NCI-H146 (cell line): ENCODE results near the gene HADH.
"Not testable (repeated sequence)": the region's sequence is repeated elsewhere in the genome, so short reads cannot be mapped to it uniquely, and the experiment has no call there.

Source experiments
- DNase-seq: peaks from one replicate; lab custom pipeline; 2025; lab: John Stamatoyannopoulos, UW

The HADH gene

DNA sequence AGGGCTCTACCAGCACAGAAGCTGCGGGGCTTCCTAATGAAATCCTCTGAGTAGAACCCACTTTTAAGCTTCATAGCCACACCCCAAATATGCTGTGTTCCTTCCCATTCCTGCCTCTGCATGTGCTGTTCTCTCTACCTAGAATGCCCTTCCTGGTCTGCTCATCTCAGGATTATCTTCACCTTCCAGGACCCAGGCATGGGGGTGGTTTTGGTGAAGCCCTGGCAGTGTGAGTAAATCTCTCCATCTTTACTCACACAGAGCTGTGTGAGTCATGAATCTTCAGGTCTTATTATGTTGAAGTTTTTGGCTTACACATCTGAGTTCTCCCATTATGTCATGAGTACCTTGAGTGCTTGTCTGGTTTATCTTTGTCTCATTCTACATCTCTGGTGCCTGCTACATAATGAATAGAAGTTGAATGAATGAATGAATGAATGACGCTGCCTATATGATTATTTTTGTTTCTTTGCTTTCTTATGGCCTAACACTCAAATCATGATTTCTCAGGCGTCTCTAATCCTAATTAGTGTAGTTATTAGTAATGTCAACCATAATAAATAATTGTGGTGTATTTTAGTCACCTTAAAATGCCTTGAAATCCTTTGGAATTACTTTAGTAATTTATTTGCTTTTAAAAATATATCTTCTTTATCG is 41.9 kb downstream of the HADH start:
- DNase-seq = no peak

DNA sequence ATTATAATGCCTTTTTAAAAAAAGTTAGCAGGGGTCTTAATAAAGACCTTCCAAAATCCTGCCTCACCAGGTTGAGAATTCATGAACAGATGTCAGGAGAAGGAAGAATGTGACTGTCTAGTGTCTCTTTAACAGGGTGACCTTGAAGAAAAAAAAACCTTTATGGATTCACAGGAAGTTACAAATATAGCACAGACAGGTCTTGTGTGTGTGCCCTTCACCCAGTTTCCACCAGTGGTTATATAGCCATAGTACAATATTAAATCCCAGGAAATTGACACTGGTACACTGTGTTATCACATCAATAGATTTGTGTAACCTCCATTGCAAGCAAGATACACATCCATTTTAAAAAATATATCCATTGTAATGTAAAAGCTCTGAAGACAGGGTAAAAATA is 43.7 kb downstream of the HADH start:
- no peak for DNase-seq

DNA sequence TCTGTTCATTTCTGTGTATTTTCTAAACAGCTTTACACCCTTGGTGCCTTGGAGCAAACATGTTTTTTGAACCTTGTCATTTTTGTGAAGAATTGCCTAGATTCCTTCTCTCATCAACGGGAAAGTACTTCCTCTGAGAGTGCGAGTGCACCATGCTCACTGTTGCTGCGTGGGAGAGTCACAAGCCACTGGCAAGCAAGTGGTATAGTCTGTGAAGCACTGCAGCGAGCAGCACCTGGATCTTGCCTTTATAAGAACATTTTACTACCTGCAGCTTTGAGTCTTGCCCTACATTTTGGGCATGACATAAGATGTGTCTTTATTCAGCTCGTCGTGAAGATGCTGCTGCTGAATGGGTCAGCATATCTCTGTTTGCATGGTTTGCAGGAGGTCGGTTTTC is 44.9 kb downstream of the HADH start:
- DNase-seq = no peak

DNA sequence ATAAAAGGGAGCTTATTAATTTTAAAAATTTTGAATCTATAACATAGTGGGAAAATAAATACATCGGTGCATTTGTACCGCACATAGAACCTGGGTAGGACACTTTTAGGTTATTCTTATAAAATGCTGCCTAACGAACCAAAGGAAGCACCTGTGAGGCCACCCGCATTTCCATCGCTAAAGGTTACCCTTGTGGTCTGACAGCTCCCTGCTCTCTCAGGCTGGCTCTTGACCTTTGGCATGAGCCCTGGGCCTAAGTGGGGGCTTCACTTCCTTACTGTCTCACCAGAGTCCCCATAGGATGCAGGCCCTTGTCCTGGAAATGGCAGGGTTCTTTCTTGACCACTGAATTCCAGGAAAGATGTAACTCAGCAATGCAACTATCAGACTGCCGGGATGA is 46.0 kb downstream of the HADH start:
- no peak for DNase-seq

DNA sequence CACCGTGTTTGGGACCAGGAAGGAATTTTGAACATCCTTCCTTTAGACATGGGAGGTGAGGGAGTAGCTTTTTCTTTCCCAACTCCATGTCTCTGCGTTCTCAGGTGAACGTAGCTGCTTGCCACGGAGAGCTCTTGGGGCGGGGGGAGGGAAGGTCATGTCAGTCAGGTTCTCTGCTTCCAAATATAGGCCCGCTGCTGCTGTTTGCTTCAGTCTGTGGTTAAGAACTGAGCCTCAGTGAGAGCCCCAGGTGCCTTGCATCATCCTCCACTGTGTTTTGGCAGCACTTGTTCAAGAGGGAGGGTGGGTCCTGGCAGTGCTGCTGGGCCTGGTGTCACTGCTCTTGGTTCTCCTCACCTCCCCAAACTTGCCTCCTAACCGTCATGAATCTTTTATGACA is 46.5 kb downstream of the HADH start:
- DNase-seq = no peak

DNA sequence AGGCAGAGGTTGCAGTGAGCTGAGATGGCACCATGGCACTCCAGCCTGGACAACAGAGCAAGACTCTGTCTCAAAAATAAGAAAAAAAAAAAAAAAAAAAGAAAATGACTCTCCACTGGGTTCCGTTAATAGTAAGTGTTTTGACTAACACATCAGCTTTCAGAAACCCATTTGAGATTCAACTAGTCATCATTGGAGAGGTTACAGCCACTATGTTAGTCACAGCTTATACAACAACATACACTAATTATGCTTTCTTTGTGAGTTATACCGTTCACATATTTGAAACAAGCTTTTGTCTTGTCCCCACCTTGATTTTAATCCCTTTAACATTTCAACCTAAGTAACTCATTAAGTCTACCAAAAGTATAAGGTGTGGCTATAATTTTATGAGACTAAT is 48.2 kb downstream of the HADH start:
- DNase-seq = no peak

DNA sequence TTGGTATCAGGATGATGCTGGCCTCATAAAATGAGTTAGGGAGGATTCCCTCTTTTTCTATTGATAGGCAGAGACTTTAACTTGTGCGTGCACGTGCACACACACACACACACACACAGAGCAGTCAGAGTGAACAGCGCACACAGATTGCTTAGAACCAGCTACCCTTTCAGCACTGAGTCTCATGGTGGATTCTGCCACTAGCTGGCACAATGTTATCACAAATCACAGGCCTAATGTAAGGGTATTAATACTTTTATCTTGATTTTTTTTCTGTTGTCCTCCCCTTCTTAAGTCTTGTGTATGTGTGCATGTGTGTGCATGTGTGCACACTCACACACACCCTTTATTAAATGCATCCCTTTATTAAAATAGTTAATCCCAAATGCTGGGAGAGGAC is 53.2 kb downstream of the HADH start:
- no peak for DNase-seq

DNA sequence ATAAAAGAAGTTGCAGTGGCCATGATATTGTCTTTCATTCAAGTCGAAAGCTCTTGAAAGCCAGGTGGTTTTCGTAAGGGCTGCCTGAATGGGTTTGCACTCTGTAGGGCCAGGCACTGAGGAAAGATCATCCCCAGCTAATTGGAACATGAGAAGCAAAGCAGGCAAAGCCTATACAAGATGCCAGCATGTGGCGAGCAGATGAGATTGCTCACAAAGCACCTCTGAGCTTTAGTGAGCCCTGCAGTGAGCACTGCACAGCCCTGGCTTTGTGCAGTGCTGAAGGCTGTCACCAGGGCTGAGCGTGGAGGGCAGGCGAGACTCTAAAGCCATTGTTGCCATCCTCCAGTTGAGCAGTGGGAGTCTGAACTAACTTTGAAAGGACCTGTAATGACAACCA is 53.8 kb downstream of the HADH start:
- peak; percentile 39 for DNase-seq

DNA sequence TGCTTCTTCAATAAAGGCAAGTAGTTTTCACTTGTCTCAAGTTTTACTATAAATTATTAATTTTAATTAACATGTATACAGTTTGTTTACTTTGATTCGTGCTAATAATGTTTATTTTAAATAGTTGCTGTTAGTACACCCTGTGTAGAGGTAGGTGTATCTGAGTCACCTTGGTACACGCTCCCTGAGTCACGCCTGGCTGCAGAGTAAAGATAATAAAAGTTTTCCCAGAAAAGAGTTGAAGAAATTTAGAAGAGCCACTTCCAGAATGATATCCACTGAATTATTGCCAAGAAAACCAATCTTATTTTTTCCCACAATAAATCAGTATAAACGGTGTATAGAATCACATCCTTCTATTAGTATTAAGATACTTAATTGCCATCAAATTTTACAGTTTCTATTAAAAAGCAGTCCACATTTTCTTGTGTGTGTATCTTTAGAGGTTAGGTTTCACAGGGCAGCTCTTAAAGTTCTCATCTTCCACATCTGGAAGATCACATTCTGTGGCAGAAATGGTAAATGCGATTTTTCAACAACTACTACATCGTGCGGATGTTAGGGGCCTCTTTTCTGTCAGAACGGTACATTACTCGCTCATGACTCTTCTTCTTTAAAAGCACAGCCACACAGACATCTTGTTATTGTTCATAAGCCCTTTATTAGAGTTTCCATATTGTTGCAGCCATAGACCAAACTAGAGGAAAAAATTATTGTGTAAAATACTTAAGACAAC is 55.4 kb downstream of the HADH start:
- no peak for DNase-seq

DNA sequence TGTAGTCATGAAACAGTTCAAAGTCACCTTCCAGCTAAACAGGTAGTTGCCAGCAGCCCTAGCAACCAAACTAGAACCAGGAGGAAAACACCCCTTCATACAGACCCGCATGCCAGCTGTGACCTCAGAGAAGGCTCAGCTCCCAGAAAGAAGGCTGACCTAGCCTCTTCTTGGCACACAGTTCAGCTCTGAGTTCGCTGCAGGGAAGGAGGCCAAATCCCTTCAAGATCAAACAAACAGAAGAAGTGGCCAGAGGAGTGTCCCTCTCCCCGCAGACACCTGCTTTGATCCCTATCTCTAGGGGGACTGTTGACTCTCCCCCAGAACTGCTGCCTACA is 56.0 kb downstream of the HADH start:
- no peak for DNase-seq

DNA sequence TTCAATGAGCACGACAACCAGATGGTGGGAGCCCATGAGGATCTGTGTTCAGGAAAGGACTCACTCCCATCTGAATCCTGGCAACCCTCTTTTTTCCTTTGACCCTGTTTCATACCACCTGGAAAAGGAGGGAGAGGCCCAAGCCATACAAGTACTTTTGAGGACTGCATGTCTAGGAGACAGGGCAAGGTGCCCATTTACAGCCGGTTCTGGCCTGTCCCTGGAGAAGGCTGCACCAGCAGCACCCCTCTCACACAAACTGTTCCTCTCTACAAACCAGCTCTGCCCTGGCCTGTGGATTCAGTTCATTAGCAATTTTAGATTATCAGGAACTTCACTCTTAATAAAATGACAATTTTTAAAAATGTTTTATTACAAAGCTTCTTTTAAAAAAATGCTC is 57.5 kb downstream of the HADH start:
- DNase-seq = no peak

DNA sequence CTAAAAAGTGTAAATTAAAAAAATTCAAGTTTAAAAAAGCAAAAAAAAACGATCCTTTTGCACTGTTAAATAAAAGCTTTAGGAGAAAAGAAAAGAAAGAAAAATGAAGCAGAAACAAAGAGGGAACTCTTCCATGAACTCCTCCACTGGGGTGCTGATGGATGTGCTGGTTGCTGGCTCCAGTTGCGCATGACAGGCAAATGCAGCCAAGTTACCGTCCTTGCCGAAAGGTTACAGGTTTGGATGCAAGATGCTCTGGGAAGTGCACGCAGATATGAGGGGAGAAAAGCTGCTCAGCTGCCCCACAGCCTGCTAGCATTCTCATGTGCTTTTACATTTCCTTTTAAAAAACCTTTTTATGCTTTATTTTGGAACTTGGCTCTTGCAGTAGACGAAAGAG is 58.5 kb downstream of the HADH start:
- no peak for DNase-seq

DNA sequence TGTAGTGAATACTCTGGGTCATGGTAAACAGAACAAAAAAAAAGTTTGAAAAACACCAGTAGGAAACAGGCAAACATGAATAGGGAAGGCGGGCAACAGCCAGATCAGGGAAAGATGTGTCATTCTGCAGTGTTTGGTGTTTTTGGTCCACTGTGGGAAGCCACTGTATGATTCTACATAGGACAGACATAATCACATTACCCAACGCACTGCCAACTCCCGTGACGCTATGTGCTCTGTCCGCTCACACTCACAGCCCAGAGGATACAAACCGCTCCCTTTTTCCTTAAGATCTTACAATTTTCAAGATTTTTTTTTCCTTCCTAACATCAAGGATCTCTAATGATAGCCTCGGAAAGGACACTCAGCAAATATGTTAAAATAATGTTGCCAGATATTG is 59.3 kb downstream of the HADH start:
- DNase-seq = no peak

DNA sequence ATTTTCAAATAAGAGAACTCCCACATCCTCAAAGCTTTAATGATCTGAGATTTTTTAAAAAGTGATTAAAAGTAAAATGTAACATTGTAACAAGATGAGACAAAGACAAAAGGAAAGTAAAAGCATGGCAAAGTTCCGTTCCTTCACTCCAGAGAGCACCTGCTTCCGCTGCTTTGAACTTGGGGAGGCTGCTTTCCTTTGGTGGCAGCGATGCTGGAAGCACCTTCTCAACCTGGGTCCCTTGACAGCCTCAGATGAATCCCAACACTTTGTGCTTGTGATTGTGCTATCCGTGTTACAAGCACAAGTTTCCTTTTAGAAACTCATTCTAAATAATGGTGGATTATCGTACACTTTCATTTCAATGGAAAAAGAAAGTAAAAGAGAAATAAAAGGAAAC is 59.7 kb downstream of the HADH start:
- no peak for DNase-seq

DNA sequence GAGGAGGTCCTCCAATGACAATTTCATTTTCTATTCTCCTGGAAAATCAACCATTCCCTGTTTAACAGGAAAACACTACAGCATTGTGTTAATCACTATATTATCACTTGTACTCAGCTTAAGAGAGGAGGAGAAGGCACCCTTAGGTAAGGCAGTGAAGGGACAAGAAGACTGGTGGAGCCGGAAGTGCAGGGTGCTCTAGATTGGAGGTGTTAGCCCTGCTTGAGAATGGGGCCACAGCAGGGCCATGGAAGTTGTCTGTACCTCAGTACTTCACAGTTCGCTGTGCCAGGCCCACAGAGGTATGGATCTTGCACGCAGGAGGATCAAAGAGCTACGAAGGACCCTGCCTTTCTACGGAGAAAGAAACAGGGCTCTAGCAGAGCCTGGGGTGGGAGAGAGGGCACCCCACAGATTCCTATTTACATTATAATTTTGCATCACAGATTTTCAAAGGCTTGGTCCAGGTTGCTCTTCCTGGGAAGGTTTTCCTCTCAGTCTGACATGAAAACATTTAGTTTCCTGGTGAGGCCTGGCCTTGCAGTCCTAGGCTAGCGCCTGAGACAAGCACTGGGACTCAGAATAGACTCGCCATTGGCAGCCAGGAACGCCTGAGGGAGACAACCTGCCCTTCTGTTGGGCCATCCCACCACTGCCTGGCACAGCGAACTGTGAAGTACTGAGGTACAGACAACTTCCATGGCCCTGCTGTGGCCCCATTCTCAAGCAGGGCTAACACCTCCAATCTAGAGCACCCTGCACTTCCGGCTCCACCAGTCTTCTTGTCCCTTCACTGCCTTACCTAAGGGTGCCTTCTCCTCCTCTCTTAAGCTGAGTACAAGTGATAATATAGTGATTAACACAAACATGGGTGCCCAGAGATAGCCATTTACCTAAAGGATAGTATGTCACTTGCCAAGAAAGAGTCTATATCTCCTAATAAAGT is 60.8 kb downstream of the HADH start:
- not testable (repeated sequence) for DNase-seq

DNA sequence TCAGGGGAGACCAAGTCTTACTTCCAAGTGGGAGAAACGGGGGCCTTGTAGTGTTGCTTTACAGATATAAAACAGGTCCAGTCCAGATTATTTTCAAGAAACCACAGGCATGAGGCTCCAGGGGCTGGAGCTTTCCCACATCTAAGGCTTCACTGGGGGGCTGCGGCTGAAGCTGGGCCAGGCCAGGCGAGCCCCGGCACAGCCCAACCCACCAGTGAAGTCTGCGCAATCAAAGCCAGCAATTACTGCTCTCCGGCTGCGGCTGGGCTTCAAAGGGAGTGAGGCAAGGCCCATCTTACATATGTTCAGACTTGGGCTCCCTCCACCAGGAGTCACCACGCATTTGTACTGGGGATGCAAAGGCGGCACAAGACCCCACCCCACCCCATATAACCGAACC is 61.7 kb downstream of the HADH start:
- DNase-seq = no peak

DNA sequence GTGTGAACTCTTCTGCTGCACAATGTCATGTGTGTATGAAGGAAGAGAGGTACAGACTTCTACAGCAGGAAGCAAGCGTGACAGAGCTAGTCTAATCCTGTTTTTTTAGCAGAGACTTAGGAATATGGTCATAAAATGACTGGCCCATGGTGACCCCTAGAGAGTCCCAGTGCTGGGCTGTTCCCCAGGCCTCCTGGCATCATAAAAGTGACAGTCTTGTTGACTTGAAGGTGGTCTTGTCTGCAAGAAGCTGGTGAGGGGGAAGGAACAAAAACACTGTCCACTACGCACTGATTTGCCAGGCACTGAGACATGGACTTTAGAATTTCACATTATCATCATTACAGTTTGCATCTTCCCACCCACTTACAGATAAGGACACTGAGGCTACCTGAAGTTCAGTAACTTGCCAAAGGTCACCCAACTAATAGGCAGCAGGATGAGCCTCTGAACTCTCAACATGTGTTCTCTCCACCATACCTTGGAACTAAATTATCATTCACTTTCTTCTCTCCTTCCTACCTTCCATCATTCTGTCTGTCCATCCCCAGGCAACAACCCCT is 63.0 kb downstream of the HADH start:
- DNase-seq = no peak

DNA sequence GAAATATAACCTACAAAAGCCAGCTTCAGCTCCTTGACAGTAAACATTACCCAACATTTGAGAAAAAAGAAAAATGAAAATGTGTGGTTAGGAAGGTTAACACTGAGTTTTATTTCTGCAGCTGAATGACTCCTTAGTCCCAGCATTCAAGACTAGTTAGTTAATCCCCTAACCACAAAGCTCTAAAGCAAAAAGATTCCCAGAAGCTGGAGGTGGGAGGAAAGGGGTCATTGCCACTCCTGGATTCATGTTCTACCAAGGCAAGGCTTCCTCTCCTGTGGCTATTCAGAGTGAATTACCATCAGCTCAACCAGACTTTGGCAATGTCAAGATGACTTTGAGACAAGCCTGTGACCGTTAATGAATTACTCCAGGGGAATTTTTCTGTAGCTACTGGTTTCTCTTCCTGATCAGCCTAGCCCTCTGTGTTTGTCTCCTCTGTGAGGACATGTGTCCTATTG is 63.6 kb downstream of the HADH start:
- DNase-seq = no peak

DNA sequence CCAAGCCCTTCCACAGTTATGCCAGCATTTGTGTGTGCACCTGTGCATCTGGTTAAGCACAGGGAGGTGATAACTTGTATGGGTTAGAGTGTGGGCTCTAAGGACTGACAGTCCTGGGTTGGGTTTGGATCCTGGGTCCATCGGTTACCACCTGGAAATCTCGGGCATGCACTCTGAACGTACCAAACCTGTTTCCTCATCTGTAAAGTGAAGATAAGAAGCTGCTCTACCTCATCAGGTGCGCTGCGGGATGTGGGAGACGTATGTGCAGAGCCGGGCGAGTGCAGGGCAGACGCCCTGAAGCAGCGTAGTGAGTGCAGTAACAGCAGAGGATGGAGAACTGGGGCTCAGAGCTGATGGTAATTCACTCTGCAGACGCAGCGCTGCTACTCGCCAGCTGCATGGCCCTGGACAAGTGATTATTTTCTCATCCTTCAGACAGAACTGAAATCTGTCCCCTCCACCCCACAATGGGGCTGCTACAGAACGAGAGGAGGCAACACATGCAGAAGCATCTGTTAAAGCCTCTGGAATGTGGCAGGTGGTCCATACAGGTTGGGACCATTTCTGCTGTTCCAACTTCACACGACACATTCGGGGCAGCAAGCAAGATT is 64.4 kb downstream of the HADH start:
- DNase-seq = no peak

DNA sequence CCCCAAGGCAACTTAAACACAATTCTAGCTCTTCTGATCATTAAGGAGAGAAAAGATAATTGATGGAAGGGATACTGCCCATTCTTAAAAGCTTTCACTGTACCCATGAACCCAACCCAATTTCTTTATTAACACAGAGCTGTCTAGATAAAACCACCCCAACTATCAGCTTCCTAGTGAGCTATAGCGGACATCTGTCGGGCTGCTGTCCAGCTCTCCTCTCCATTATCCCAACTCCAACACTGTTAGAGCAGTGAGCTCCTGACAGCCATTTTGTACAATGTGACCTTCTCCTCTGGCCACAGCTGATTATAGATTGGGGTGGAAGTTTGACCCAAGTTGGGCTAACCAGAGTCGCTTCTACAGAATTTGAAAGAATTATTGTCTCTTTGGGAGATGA is 66.1 kb downstream of the HADH start:
- DNase-seq = no peak

DNA sequence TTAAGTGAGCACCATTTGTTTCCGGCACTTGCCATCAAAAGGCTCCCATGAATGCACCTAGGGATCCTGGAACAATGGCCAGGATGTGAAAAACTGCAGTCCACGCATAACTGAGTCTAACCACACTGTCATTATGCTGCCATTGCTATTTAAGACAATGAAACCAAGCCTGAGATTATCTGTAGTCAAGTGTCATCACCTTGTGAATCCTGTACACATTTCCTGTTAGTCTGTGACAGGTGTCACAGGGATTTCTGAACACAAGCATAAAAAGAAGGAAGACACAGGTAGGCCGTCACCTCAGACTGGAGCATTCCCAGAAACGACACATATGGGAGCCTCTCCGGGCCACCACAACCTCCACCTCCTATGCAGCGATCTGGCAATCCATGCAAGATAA is 66.7 kb downstream of the HADH start:
- no peak for DNase-seq
